Measurements from ENCODE around the gene RTBDN.

Gene RTBDN

DNA sequence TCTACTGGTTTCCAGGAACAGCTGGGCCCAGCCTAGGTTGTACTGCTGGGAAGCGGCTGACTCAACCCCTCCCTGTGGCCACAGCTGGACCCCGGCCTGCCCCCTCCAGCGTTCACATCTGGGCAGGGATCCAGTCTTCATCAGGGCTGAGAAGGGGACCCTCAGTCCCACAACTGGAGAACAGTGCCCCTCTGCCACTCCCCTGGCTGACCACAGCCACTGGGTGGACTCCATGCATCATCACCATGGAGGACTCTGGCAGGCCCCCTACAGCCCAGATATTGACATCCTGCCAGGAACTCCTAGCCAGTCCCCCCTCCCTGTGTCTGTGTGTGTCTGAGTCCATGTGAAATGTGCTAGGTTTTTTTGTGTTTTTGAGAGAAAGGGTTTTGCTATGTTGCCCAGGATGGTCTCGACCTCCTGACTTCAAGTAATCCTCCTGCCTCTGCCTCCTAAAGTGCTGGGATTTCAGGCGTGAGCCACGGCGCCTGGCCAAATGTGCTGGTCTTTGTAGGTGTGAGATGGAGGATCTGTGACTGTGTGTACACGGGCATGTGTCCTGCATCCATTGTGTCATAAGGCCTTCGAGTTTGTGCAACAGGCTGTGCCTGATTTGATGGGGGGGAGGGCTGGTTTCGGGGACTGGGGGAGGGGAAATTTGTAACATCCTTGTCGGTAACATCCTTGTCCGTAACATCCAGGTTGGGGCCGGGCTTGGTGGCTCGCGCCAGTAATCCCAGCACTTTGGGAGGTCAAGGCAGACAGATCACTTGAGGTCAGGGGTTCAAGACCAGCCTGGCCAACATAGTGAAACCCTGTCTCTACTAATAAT lies 55.0 kb downstream of the RTBDN start:
- DNase-seq (ENCODE audit: low read depth) = no peak

DNA sequence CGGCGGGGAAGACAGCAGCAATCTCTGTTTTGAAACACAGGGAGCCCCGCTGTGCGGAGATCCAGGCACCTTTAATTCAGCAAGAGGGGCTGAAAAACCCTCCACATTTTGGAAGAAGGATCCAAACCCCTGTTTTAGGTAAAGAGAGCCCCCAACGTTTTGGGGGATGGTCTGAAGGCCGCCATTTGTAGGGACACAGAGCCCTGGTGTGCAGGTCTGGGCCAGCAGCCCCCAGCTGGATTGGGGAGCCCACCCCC lies 55.5 kb downstream of the RTBDN start:
- no peak for DNase-seq (ENCODE audit: low read depth)

GRCh38 chr19:12778017-12778904 lies 56.1 kb downstream of the RTBDN start:
- DNase-seq (ENCODE audit: low read depth) = no peak

DNA sequence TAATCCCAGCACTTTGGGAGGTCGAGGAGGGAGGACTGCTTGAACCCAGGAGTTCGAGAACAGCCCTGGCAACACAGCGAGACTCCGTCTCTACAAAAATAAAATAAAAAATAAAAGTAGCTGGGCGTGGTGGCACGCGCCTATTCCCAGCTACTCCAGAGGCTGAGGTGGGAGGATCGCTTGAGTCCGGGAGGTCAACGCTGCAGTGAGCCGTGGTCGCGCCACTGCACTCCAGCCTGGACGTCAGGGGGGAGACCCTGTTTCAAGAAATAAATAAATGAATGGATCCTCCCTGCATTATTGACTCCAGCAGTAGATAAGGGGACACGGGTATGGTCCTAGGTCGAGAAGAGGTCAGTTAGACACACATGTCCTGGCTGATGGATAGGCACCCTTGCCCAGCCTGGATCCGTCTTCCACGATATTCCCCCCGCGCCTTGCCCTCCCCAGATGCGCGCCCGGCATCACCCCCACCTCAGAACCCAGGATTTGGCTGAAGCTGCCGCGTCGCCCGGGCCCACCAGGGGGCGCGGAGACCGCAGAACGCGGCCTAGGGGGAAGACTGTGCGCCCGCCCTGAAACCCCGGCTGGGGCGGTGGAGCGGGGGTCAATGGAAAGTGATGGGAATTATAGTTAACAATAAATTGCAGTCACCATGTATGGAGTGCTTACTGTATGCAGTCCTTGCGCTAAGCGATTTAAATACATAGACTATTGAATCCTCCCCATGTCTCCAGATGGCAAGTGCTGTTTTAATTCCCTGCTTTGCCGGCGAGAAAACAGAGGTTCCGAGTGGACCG lies 57.0 kb downstream of the RTBDN start:
- peak; percentile 69 for DNase-seq (ENCODE audit: low read depth)

Measured in stimulated activated CD4-positive, alpha-beta T cell treated with anti-CD3 and anti-CD28 coated beads, Interleukin-2, amount 100 ng/mL, for 4 hours (primary cell).